GM19328 (cell line): ENCODE data around the gene PARP2.
"Not testable (repeated sequence)": the region's sequence is repeated elsewhere in the genome, so short reads cannot be mapped to it uniquely, and the experiment has no call there.

Experiments used
- ATAC-seq: cut with Tn5 transposase; IDR thresholded peaks from one replicate; pipeline ENCODE4 v1.9.1; 2021; ENCODE audit warnings: mild to moderate bottlenecking, moderate library complexity; ENCODE audit not compliant: unreplicated experiment

PARP2 gene

DNA sequence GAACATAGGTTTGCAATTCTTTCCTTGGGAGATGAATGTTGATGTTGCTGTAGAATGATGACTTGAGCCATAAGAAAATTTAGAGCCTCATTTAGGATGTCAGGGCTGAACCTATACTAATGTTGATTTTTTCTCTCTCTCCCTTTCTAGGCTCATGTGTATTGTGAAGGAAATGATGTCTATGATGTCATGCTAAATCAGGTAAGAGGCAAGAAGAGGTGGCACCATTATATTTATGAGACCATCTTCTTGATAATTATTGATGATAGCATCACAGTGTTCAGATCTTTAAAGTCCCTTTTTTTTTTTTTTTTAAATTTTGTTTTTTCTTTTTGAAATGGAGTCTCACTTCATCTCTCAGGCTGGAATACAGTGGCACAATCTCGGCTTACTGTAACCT, 3.3 kb downstream of the PARP2 start:
- no peak for ATAC-seq

GRCh38 chr14:20347747-20348146, 4.3 kb downstream of the PARP2 start:
- ATAC-seq: no peak

- ATAC-seq: no peak
Measured at GRCh38 chr14:20350282-20350681, 6.8 kb downstream of the PARP2 start.

- ATAC-seq: no peak
Measured at GRCh38 chr14:20350860-20351259, 7.4 kb downstream of the PARP2 start.

DNA sequence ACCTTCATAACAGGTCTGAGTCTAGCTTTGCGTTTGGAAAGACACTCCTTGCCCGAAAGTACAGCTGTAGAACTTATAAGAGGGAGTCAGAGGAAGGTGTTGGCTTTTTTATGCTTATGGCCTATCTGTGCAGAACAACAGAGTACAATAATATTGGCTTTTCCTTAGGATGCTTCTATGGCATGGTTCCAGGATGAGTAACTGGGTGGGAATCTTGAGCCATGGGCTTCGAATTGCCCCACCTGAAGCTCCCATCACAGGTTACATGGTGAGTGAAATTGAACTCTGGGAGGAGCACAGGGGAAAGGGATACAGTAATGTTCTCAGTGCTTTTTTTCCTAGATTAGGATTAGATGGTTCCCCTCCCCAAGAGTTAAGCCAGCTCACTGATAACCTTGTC, 13.0 kb downstream of the PARP2 start:
- no peak for ATAC-seq

GRCh38 chr14:20358474-20358873, 15.0 kb downstream of the PARP2 start:
- ATAC-seq: not testable (repeated sequence)

DNA sequence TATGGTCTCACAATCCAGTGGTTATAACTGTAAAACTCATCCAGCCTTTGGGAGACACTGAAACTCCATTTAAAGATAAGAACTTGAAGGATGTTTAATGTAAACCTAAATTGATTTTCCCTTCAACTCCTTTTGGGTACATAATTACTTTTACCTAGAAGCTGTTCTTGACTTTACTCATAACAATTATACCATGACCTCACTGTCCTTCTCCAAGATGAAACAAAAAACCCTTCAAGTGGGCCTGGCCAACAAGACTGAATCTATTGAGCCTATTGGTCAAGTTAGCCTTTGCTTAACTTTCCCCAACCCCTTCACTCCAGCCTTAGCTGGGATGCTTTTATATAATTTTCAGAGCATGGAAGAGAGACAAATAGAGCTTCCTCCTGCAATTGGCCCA, 22.5 kb downstream of the PARP2 start:
- ATAC-seq: no peak

DNA sequence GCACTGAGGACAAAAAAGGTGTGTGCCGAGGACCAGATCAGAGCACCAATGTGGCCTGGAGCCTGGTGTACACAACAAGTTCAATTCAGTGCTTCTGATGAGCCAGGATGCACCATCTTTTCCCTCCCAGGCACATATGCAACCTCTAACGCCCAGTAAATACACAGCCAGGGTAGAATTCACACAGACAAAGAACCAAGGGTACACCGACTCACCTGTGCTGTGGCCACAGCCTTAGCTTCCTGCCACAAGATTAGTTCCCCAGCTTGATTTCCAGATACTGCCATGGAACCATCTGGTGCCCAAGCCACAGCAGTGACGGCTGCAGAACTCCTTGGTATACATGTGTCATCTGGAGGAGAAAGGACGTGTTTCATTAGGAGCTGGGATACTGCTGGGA, 29.4 kb downstream of the PARP2 start:
- ATAC-seq: no peak

GRCh38 chr14:20375471-20375870, 32.0 kb downstream of the PARP2 start:
- ATAC-seq: no peak

GRCh38 chr14:20376071-20376588, 32.7 kb downstream of the PARP2 start:
- ATAC-seq: no peak

- ATAC-seq: no peak
Measured at GRCh38 chr14:20377171-20377570, 33.7 kb downstream of the PARP2 start.

DNA sequence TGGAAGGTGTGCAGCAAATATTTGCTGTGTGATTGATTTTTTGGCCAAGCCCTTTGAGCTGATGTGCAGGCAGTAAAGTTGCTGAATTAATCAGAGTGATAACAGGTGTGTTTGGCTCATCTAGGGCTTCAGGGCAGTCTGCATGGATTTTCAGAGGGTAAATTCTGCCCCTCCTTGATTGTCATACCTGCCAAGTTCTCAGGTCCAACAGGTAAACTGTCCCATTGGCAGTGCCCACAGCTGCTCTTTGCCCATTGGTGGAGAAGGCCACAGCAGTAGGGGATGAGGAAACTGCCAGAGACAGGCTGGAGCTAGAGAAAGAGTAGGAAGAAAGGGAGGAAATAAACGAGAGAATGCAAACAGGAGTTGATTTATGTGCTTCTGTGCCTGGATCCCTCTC, 36.3 kb downstream of the PARP2 start:
- no peak for ATAC-seq

DNA sequence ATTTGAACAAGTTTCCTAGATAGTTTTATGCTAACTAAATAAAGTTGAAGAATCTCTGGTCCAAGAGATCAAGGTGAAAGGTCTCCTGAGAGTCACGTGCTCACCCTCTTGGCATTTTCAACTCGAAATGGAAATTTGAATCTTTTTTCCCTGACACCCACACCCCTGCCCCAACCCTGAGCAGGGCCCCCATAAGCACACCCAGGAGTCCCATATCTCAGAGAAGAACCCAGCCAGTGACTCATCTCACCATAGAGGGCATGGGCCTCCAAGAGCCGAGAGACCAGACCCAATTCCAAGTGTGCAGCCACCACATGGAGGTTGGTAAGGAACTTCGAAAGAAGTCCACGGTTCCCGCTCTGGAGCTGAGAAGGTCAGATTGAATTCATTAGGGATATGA, 37.2 kb downstream of the PARP2 start:
- no peak for ATAC-seq

DNA sequence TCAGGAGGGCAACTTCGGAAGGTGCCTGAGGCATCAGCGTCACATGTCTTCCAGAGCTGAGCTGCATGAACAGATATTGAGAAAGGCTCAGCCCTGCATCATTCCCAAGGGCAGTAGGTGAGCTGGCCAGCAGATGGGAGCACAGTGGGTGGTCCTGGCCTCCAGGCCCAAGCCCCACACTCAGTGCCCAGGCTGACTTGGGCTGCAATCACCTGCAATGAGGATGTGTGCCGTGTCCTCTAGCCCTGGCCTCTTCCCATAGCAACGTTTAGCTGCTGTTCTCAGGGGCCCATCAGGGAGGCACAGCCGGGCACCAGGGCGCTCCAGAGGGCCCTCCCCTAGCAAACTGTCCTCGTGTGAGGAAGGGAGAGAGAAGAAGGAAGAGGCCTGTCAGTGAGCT, 37.9 kb downstream of the PARP2 start:
- ATAC-seq: no peak

DNA sequence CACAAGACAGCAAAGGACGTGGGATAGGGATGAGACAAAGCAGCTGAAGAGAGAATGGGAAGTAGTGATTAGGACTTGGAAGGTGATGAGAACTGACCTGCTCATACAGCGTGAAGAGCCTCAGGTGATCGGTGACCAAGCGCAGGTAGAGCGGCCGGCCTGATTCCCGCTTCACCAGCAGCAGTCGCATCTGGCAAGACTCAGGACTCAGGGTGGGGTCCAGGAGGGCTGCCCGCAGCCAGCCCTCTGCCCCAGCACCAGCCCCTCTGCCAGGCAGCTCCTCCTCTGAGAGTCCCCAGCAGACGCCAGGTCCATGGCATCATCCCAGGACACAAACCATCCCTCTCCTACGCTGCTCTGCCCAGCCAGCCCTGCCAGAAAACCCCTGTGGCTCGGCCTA, 39.1 kb downstream of the PARP2 start:
- ATAC-seq: no peak

DNA sequence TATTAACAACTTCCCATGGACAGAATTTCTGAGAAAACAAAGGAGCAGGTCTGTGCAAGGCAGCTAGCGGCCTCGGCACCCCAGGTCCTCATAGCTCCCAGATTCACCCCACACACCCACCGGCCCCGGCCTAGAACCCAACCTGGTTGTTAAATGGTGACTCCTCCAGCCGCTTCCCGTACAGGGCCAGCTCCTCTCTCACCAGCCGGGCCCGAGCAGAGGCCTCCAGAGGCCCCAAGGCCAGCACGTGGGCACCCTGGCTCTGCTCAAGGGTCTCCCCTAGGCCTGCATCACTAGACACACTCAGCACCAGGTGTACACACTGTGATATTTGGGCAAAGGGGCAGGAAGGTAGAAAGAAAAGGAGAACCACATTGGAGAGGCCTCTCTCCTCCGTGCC, 39.6 kb downstream of the PARP2 start:
- ATAC-seq: no peak

GRCh38 chr14:20383636-20384035, 40.2 kb downstream of the PARP2 start:
- ATAC-seq: no peak

DNA sequence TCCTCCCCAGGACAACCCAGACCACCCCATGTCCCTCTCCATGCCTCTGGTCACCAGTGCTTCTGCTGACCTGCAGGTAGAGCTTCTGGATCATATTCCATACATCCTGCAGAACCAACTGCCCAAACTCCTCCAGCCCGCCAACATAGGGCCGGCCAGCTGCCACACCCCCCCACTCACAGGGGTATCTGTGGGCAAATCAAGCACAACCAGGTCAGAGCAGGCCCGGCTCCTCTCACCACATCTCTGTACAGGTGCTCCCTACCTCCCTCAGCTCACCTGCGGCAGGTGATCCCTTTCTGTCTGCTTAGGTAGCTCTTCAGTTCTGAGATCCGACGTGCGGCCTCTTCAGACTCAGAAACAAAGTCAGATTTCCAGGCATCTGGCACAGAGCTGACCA, 40.9 kb downstream of the PARP2 start:
- ATAC-seq: no peak

DNA sequence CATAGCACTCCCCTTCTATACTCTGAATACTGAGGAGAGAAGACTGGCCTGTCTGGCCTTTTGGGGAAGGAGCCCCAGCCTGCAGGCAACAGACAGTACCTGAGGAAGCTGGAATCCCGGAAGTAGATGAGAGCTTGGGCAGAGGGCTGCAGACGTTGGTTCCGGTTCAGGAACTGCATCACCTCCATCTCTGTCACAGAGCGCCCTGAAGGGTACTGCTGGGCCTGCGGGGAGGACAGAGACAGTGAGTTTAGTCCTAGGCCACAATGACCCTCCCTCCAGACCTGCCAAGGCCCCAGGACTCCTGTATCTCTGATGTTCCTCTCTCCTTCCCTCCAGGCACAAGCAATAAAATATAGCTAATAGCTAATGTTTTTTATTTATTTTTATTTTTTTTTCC, 41.5 kb downstream of the PARP2 start:
- no peak for ATAC-seq

DNA sequence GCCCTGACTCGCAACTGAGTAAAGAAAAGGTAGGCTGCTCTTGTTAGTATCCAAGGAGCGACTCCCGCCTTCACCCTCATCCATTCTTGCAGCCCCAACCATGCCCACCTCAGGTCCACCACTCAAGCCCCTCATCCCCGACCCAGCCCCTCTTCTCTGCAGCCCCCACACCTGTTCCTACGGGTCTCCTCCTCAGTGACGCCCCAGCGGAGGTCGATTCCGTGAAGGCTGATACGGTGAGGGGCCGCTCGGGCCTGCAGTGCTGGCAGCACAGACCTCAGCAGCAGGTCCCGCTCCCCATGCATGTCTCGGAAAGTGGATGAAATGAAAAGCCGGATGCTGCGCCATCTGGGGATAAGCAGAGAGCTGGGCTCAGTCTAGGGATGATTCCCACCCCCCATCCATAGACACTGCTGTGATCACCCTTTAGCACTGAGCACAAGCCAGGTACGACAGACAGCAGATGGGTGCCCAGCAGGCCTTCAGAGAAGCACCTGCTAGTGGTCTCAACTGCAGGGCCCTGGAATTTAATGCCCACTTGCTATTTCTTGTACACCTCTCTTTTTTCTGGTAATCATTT, 42.9 kb downstream of the PARP2 start:
- ATAC-seq: no peak

- no peak for ATAC-seq
Measured at GRCh38 chr14:20387576-20387975, 44.1 kb downstream of the PARP2 start.

DNA sequence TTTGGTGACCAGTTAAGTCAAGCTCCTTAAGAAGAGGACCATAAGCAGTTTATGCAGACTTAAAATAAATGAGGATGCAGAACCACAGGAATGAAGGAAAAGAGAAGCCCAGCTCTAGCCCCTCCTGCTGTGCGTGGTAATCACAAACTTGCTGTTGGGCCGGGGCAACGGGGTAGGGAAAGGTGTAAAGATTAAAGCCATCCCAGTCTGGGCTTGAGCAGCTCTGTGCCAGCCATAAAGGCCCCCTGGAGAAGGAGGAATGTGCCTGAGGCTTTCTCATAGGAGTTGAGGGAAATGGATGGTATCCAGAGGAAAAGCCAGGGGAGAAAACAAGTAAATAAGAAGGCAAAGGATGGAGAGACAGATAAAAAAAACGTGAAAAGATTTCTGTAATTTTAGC, 44.7 kb downstream of the PARP2 start:
- no peak for ATAC-seq

DNA sequence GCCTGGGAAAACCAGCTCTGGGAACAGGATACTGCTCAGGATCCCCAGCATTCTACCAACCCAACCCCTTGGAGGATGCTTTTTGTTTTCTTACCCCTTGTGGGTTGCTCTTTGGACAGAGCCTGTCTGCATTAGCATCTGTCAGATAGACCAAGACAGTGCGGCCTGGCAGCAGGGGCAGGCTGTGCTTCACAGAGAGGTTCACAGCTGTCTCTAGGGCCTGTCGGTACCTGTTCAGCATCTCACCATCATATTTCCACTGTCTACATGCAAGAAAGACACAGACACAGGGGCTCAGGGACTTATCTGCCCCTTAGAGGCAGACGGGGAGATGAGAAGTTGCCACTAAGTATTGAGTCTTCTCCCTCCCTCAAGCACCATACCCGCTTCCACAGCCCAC, 48.1 kb downstream of the PARP2 start:
- ATAC-seq: no peak
